Iris pigment epithelial cell (primary cell): Measurements from ENCODE around the gene CRB2.

Source experiments
- DNase-seq: peaks from one replicate; pipeline ENCODE4 v3.0.0-alpha.2; 2011; ENCODE audit warnings: low read depth

CRB2 gene

GRCh38 chr9:123355761-123356431 lies at the start of gene CRB2:
CRB2 (plus strand) TSS chr9:123356197; CDS start chr9:123356261, 64 bp downstream.
- no peak for DNase-seq

- DNase-seq, result no peak
These were observed 46.4 kb upstream of the CRB2 start for GRCh38 chr9:123309611-123310010.

- no peak for DNase-seq
These were observed 45.3 kb upstream of the CRB2 start for GRCh38 chr9:123310551-123311249.

GRCh38 chr9:123311250-123311752 lies 44.7 kb upstream of the CRB2 start:
- DNase-seq, result no peak

- no peak for DNase-seq
These were observed 43.6 kb upstream of the CRB2 start for GRCh38 chr9:123312306-123312877.

GRCh38 chr9:123314617-123315016 lies 41.4 kb upstream of the CRB2 start:
- no peak for DNase-seq

- no peak for DNase-seq
These were observed 40.4 kb upstream of the CRB2 start for GRCh38 chr9:123315635-123316034.

- no peak for DNase-seq
These were observed 39.8 kb upstream of the CRB2 start for GRCh38 chr9:123316053-123316718.

GRCh38 chr9:123318202-123318601 lies 37.8 kb upstream of the CRB2 start:
- DNase-seq, result no peak

- no peak for DNase-seq
These were observed 37.0 kb upstream of the CRB2 start for GRCh38 chr9:123318961-123319421.

- DNase-seq, result no peak
These were observed 36.3 kb upstream of the CRB2 start for GRCh38 chr9:123319541-123320339.

- no peak for DNase-seq
These were observed 35.2 kb upstream of the CRB2 start for GRCh38 chr9:123320814-123321213.

GRCh38 chr9:123321616-123322272 lies 34.3 kb upstream of the CRB2 start:
- DNase-seq, result no peak

- no peak for DNase-seq
These were observed 33.5 kb upstream of the CRB2 start for GRCh38 chr9:123322273-123323195.

GRCh38 chr9:123323196-123324013 lies 32.6 kb upstream of the CRB2 start:
- DNase-seq, result no peak

- DNase-seq, result no peak
These were observed 31.2 kb upstream of the CRB2 start for GRCh38 chr9:123324767-123325183.

- DNase-seq, result no peak
These were observed 29.8 kb upstream of the CRB2 start for GRCh38 chr9:123326187-123326586.

GRCh38 chr9:123326662-123327093 lies 29.3 kb upstream of the CRB2 start:
- no peak for DNase-seq

- DNase-seq, result no peak
These were observed 28.3 kb upstream of the CRB2 start for GRCh38 chr9:123327697-123328100.
